ENCODE results near the gene DNAI2.

DNAI2 gene

GRCh38 chr17:74325743-74326379 lies 51.8 kb downstream of the DNAI2 start, which contains the start of gene KIF19:
Gene KIF19, plus strand, starts transcription at chr17:74326226. Its CDS starts 124 bp downstream, at chr17:74326350.
- no peak within 1 kb of the TSS for H3K4me2 ChIP-seq
- H3K36me3 ChIP-seq (ENCODE audit: insufficient read depth), result no peaks in the 10 kb centered on the region
- no peak within 1 kb of the TSS for H2AFZ ChIP-seq (ENCODE audit: low read depth)
- no peaks in the 10 kb centered on the region for H4K20me1 ChIP-seq (ENCODE audit: insufficient read depth)
- H3K4me3 ChIP-seq (IDR thresholded peaks at IDR 0.05; ENCODE audit: insufficient read depth, low read depth, low read length), result no peak within 1 kb of the TSS
- no peak within 1 kb of the TSS for H3K27ac ChIP-seq
- peaks cover 63% of the 10 kb centered on the region; the same call in 1 of the 2 replicates for H3K27me3 ChIP-seq (ENCODE audit: insufficient read depth, low read depth)
- H3K79me2 ChIP-seq (ENCODE audit: insufficient read depth, low read depth), result no peaks in the 10 kb centered on the region
- no peak within 1 kb of the TSS for H3K9ac ChIP-seq
- no peaks in the 10 kb centered on the region for H3K4me1 ChIP-seq (ENCODE audit: low read depth, poor library complexity, severe bottlenecking)
- TF ChIP-seq CTCF (conservative IDR thresholded peaks at IDR 0.05; ENCODE audit: low read depth, low read length), result no peak

- Histone ChIP-seq H3K36me3 (ENCODE audit: insufficient read depth) (no peaks in the 10 kb centered on the region), H3K4me1 (ENCODE audit: low read depth, poor library complexity, severe bottlenecking) (no peaks in the 10 kb centered on the region), H3K27me3 (ENCODE audit: insufficient read depth, low read depth) (peaks cover 61% of the 10 kb centered on the region; the same call in 1 of the 2 replicates), H4K20me1 (ENCODE audit: insufficient read depth) (no peaks in the 10 kb centered on the region), H3K79me2 (ENCODE audit: insufficient read depth, low read depth) (no peaks in the 10 kb centered on the region), H3K27ac (no peak overlapping the region), H2AFZ (ENCODE audit: low read depth) (no peak overlapping the region), H3K9ac (no peak overlapping the region), H3K4me2 (no peak overlapping the region), H3K4me3 (IDR thresholded peaks at IDR 0.05; ENCODE audit: insufficient read depth, low read depth, low read length) (no peak overlapping the region)
- TF ChIP-seq CTCF (conservative IDR thresholded peaks at IDR 0.05; ENCODE audit: low read depth, low read length), result no peak
These were observed 52.5 kb downstream of the DNAI2 start for GRCh38 chr17:74326506-74326905.

GRCh38 chr17:74328487-74328886 lies 54.5 kb downstream of the DNAI2 start:
- Histone ChIP-seq H3K27me3 (ENCODE audit: insufficient read depth, low read depth) (peaks cover 56% of the 10 kb centered on the region), H3K4me3 (IDR thresholded peaks at IDR 0.05; ENCODE audit: insufficient read depth, low read depth, low read length) (no peak overlapping the region), H3K79me2 (ENCODE audit: insufficient read depth, low read depth) (no peaks in the 10 kb centered on the region), H3K4me2 (no peak overlapping the region), H3K27ac (no peak overlapping the region), H3K36me3 (ENCODE audit: insufficient read depth) (no peaks in the 10 kb centered on the region), H3K9ac (no peak overlapping the region), H3K4me1 (ENCODE audit: low read depth, poor library complexity, severe bottlenecking) (no peaks in the 10 kb centered on the region), H2AFZ (ENCODE audit: low read depth) (no peak overlapping the region), H4K20me1 (ENCODE audit: insufficient read depth) (no peaks in the 10 kb centered on the region)
- no peak for TF ChIP-seq CTCF (conservative IDR thresholded peaks at IDR 0.05; ENCODE audit: low read depth, low read length)

- no peak overlapping the region for H3K4me3 ChIP-seq (IDR thresholded peaks at IDR 0.05; ENCODE audit: insufficient read depth, low read depth, low read length)
- TF ChIP-seq CTCF (conservative IDR thresholded peaks at IDR 0.05; ENCODE audit: low read depth, low read length), result no peak
- H3K4me1 ChIP-seq (ENCODE audit: low read depth, poor library complexity, severe bottlenecking), result no peaks in the 10 kb centered on the region
- no peaks in the 10 kb centered on the region for H3K79me2 ChIP-seq (ENCODE audit: insufficient read depth, low read depth)
- H3K9ac ChIP-seq, result no peak overlapping the region
- no peak overlapping the region for H2AFZ ChIP-seq (ENCODE audit: low read depth)
- no peaks in the 10 kb centered on the region for H3K36me3 ChIP-seq (ENCODE audit: insufficient read depth)
- H3K27ac ChIP-seq, result no peak overlapping the region
- peaks cover 50% of the 10 kb centered on the region for H3K27me3 ChIP-seq (ENCODE audit: insufficient read depth, low read depth)
- H3K4me2 ChIP-seq, result no peak overlapping the region
- no peaks in the 10 kb centered on the region for H4K20me1 ChIP-seq (ENCODE audit: insufficient read depth)
These were observed 55.3 kb downstream of the DNAI2 start for GRCh38 chr17:74329378-74329777.
